H1 (cell line): Measurements from ENCODE around the gene INPP5A. TPM values are rescaled to one million over a fixed set of nuclear protein-coding genes. Genes with fewer than 3 reads are reported as not detected.

Experiments used
- CTCF ChIA-PET: fragments of 300-600 bp; sonication (Branson Sonifier 250); formaldehyde crosslinking; loops from one replicate; lab custom pipeline; 2021; ENCODE audit not compliant: partially characterized antibody; lab: Charles Lee
- POLR2A ChIA-PET: fragments of 300-600 bp; sonication (Branson Sonifier 250); formaldehyde crosslinking; loops from one replicate; lab custom pipeline; 2021; ENCODE audit warnings: inconsistent platforms; ENCODE audit not compliant: partially characterized antibody; lab: Charles Lee
- DNase-seq, 2 experiments: peaks; one replicate each; pipeline versions ENCODE4 v3.0.0 to v3.0.0-alpha.2; 2010 to 2022; ENCODE audit warnings: low spot score in 2 of 2, low read depth in 1 of 2, mixed read lengths in 1 of 2
- FAIRE-seq: peaks from 2 replicates; lab custom pipeline; 2011; peaks lifted over from hg19 to GRCh38; lab: Jason Lieb, UNC
- H2AFZ ChIP-seq: 2 replicates; pipeline ENCODE4 v1.8.1; 2012; ENCODE audit warnings: low read length, inconsistent platforms
- H2AK5ac ChIP-seq: 2 replicates; pipeline ENCODE4 v1.6.1; 2013; ENCODE audit warnings: low read depth, low read length
- H2BK120ac ChIP-seq: replicated peaks from 2 replicates; pipeline ENCODE3; 2013; ENCODE audit warnings: low read depth, low read length, inconsistent platforms
- H2BK12ac ChIP-seq: 2 replicates; pipeline ENCODE4 v1.6.1; 2013; ENCODE audit warnings: low read depth, low read length
- H2BK15ac ChIP-seq: 2 replicates; pipeline ENCODE4 v1.6.1; 2013; ENCODE audit warnings: low read length
- H2BK20ac ChIP-seq: 2 replicates; pipeline ENCODE4 v1.6.1; 2013; ENCODE audit warnings: low read length
- H2BK5ac ChIP-seq: 2 replicates; pipeline ENCODE4 v1.6.1; 2013; ENCODE audit warnings: low read depth, low read length
- H3K14ac ChIP-seq: 2 replicates; pipeline ENCODE4 v1.6.1; 2013; ENCODE audit warnings: inconsistent platforms; ENCODE audit not compliant: insufficient read length
- H3K18ac ChIP-seq: 2 replicates; pipeline ENCODE4 v1.6.1; 2013; ENCODE audit warnings: low read length; ENCODE audit errors: extremely low read depth
- H3K23ac ChIP-seq: 2 replicates; pipeline ENCODE4 v1.6.1; 2013; ENCODE audit warnings: inconsistent platforms; ENCODE audit not compliant: insufficient read length
- H3K23me2 ChIP-seq: 2 replicates; pipeline ENCODE4 v1.6.1; 2013; ENCODE audit warnings: low read depth, low read length
- H3K27ac ChIP-seq: 2 replicates; pipeline ENCODE4 v1.6.1; 2011; ENCODE audit warnings: low read depth, low read length, inconsistent platforms
- H3K27me3 ChIP-seq, 4 experiments: replicated peaks in 1 of 4; 1 replicate in 1 of 4; 2 replicates in 3 of 4; pipeline versions ENCODE4 v1.6.1 to v1.8.1; 2011 to 2013; ENCODE audit warnings: low read length in 3 of 4, mild to moderate bottlenecking in 3 of 4, inconsistent platforms in 2 of 4, mixed read lengths in 2 of 4, moderate library complexity in 1 of 4; ENCODE audit not compliant: control insufficient read depth in 3 of 4, insufficient read depth in 3 of 4; ENCODE audit errors: extremely low read depth in 1 of 4
- H3K36me3 ChIP-seq, 4 experiments: 2 replicates each; pipeline versions ENCODE4 v1.6.1 to v1.8.1; 2011 to 2013; ENCODE audit warnings: mild to moderate bottlenecking in 4 of 4, low read length in 3 of 4, moderate library complexity in 2 of 4, control low read depth in 1 of 4, inconsistent platforms in 1 of 4; ENCODE audit not compliant: insufficient read depth in 4 of 4, control insufficient read depth in 2 of 4
- H3K4ac ChIP-seq: replicated peaks from 2 replicates; pipeline ENCODE3; 2013; ENCODE audit warnings: low read length, low read depth, mixed read lengths, inconsistent platforms; ENCODE audit not compliant: insufficient read length
- H3K4me1 ChIP-seq, 4 experiments: replicated peaks in 1 of 4; 1 replicate in 1 of 4; 2 replicates in 3 of 4; pipeline versions ENCODE4 v1.6.1 to v1.8.1; 2011 to 2013; ENCODE audit warnings: low read length in 3 of 4, inconsistent platforms in 2 of 4, mixed read lengths in 1 of 4; ENCODE audit not compliant: insufficient read depth in 4 of 4, control insufficient read depth in 3 of 4
- H3K4me2 ChIP-seq, 2 experiments: 2 replicates each; pipeline versions ENCODE4 v1.6.1 to v1.8.1; 2011 to 2013; ENCODE audit warnings: low read depth in 2 of 2, low read length in 2 of 2, control low read depth in 1 of 2, inconsistent platforms in 1 of 2, mild to moderate bottlenecking in 1 of 2; ENCODE audit not compliant: insufficient read depth in 1 of 2
- H3K4me3 ChIP-seq, 4 experiments: fragments of 200-600, 300-600 bp in 1 of 4; sonication (generic), shearing (Covaris generic), sonication (Bioruptor Twin) in 1 of 4; 2 replicates each; pipeline versions ENCODE4 v1.5.1 to v1.8.1; 2011 to 2016; ENCODE audit warnings: low read length in 4 of 4, low read depth in 3 of 4, control low read depth in 2 of 4, inconsistent platforms in 2 of 4, mild to moderate bottlenecking in 2 of 4, mixed read lengths in 1 of 4, moderate library complexity in 1 of 4; ENCODE audit not compliant: insufficient read depth in 2 of 4; ENCODE audit errors: extremely low read depth in 1 of 4
- H3K56ac ChIP-seq: replicated peaks from 2 replicates; pipeline ENCODE3; 2013; ENCODE audit warnings: low read depth, mild to moderate bottlenecking, mixed read lengths, low read length, inconsistent platforms; ENCODE audit not compliant: insufficient read length
- H3K79me1 ChIP-seq: 2 replicates; pipeline ENCODE4 v1.6.1; 2013; ENCODE audit warnings: low read depth, low read length, control low read depth
- H3K79me2 ChIP-seq, 2 experiments: 2 replicates each; pipeline versions ENCODE4 v1.6.1 to v1.8.1; 2012 to 2013; ENCODE audit warnings: low read length in 2 of 2, mild to moderate bottlenecking in 2 of 2, inconsistent platforms in 1 of 2; ENCODE audit not compliant: insufficient read depth in 2 of 2, control insufficient read depth in 1 of 2
- H3K9ac ChIP-seq, 4 experiments: replicated peaks in 1 of 4; 1 replicate in 1 of 4; 2 replicates in 3 of 4; pipeline versions ENCODE4 v1.6.1 to v1.8.1; 2011 to 2013; ENCODE audit warnings: low read depth in 3 of 4, low read length in 3 of 4, control low read depth in 2 of 4, mild to moderate bottlenecking in 2 of 4, moderate library complexity in 2 of 4, inconsistent platforms in 1 of 4; ENCODE audit errors: extremely low read depth in 1 of 4
- H3K9me3 ChIP-seq, 2 experiments: 2 replicates each; pipeline versions ENCODE4 v1.6.1 to v1.8.1; 2012 to 2013; ENCODE audit warnings: mild to moderate bottlenecking in 2 of 2, moderate library complexity in 2 of 2, control low read depth in 1 of 2, inconsistent platforms in 1 of 2, low read depth in 1 of 2, low read length in 1 of 2, mixed read lengths in 1 of 2; ENCODE audit not compliant: insufficient read depth in 2 of 2
- H4K20me1 ChIP-seq, 2 experiments: replicated peaks in 1 of 2; 2 replicates each; pipeline versions ENCODE3 to v1.8.1; 2011 to 2013; ENCODE audit warnings: inconsistent platforms in 2 of 2, low read length in 2 of 2, mild to moderate bottlenecking in 1 of 2; ENCODE audit not compliant: insufficient read depth in 2 of 2, control insufficient read depth in 1 of 2
- H4K5ac ChIP-seq: 2 replicates; pipeline ENCODE4 v1.6.1; 2013; ENCODE audit warnings: low read length, low read depth, mixed read lengths, inconsistent platforms; ENCODE audit not compliant: insufficient read length
- H4K8ac ChIP-seq: 2 replicates; pipeline ENCODE4 v1.8.0; 2013; ENCODE audit warnings: mild to moderate bottlenecking, moderate library complexity, low read length, inconsistent platforms; ENCODE audit not compliant: insufficient read depth; ENCODE audit errors: extremely low read depth
- H4K91ac ChIP-seq: replicated peaks from 2 replicates; pipeline ENCODE3; 2013; ENCODE audit warnings: low read length, mixed read lengths, inconsistent platforms; ENCODE audit not compliant: insufficient read length
- CREB1 ChIP-seq: IDR thresholded peaks from 2 replicates; pipeline ENCODE4 v1.6.1; 2012; ENCODE audit warnings: inconsistent platforms
- EGR1 ChIP-seq: IDR thresholded peaks from 2 replicates; pipeline ENCODE4 v1.6.1; 2011; ENCODE audit warnings: low read depth, low read length, borderline replicate concordance
- EP300 ChIP-seq, 2 experiments: IDR thresholded peaks; 1 replicate in 1 of 2; 2 replicates in 1 of 2; pipeline ENCODE4 v1.6.1; 2011 to 2012; ENCODE audit warnings: low read depth in 2 of 2, low read length in 2 of 2, mild to moderate bottlenecking in 2 of 2, borderline replicate concordance in 1 of 2, inconsistent platforms in 1 of 2, moderate library complexity in 1 of 2
- KDM5A ChIP-seq: fragments of 200-600 bp; IDR thresholded peaks from 2 replicates; pipeline ENCODE4 v1.7.1; 2012; ENCODE audit warnings: mild to moderate bottlenecking, low read length, inconsistent platforms, mixed read lengths
- NRF1 ChIP-seq: IDR thresholded peaks from 2 replicates; pipeline ENCODE4 v1.6.1; 2011; ENCODE audit warnings: mild to moderate bottlenecking, low read depth, low read length, improper control_type of control experiment
- RFX5 ChIP-seq: IDR thresholded peaks from 2 replicates; pipeline ENCODE4 v1.6.1; 2011; ENCODE audit warnings: low read depth, low read length, improper control_type of control experiment, borderline replicate concordance
- WGBS, 2 experiments: shearing (Covaris generic) in 1 of 2; methylation state at CpG; one replicate each; pipeline versions ENCODE4 v1.1.6 to v1.1.7; 2013 to 2015; ENCODE audit warnings: low lambda C conversion rate in 2 of 2, mixed read lengths in 2 of 2, inconsistent platforms in 1 of 2, low coverage in 1 of 2, missing lambda C conversion rate in 1 of 2; ENCODE audit not compliant: insufficient replicate concordance in 2 of 2, insufficient coverage in 1 of 2, insufficient read length in 1 of 2; ENCODE audit errors: extremely low coverage in 1 of 2, missing lambda C conversion rate in 1 of 2; 5-methylcytosine and 5-hydroxymethylcytosine counted together
- polyA plus RNA-seq, 7 experiments: library from polyadenylated mRNA; depleted of rRNA in 3 of 7; stranded (reverse) in 5 of 7; unstranded in 2 of 7; fragments of >200 nt in 5 of 7; fragments of 200-250 nt in 2 of 7; gene quantifications; 1 replicate in 5 of 7; 2 replicates in 1 of 7; 4 replicates in 1 of 7; pipeline versions ENCODE4 v1.2.1 to v1.2.3, GENCODE V29; 2011 to 2013; ENCODE audit warnings: missing spikeins in 2 of 7, mixed read lengths in 2 of 7
- total RNA-seq: library from RNA; stranded (reverse); fragmentation: NEBNext Ultra II Directional; extraction: Animal tissue kit (Norgen Biotek cat#: 25700); gene quantifications from 2 replicates; pipeline ENCODE4 v1.2.1, GENCODE V29; 2021
- TF ChIP-seq, protein P1 (sequence below): IDR thresholded peaks from 2 replicates; pipeline ENCODE4 v1.6.1; 2012; ENCODE audit warnings: inconsistent platforms
- TF ChIP-seq, protein P2 (sequence below): IDR thresholded peaks from 2 replicates; pipeline ENCODE4 v1.6.1; 2012; ENCODE audit warnings: low read length, inconsistent platforms

The INPP5A gene
- total and polyA plus RNA-seq, 2 of the 8 experiments (the other 6 are each of a cell fraction or from before 2014, with no cell fraction given) = 19.7 to 27.5 TPM

DNA sequence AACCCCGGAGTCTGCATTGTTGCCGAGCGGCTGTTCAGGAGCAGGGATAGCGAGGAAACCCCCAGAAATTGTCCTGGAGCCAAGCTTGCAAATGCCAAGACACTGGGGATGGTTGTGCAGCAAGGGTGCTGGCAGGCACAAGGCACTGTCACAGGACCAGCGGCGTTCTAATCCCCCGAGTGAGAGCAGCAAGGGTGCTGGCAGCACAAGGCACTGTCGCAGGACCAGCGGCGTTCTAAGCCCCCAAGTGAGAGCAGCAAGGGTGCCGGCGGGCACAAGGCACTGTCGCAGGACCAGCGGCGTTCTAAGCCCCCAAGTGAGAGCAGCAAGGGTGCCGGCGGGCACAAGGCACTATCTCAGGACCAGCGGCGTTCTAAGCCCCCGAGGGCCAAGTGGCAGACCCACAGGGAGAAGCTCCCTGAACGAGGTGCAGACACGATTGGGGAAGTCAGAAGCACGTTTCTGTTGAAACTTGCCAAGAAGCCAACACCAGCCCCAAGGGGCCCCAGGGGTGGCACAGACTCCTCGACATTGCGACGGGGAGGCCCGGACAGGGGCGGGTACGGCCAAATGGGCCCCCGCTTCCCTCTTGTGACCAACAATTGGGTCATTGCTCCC, 40.4 kb upstream of the INPP5A start:
- Histone ChIP-seq H3K14ac (no peak overlapping the region), H2BK120ac (no peak overlapping the region), H3K27ac (no peak overlapping the region), H3K4me1 (no peaks in the 10 kb centered on the region), H3K23ac (no peak overlapping the region), H3K4ac (no peak overlapping the region), H3K79me2 (no peaks in the 10 kb centered on the region), H3K56ac (no peak overlapping the region)
- CTCF ChIA-PET = interaction anchor here (1.0 kb wide), 1 partner anchor 39 kb away, joined by 3 read pairs; no protein-coding TSS in a partner anchor
- 93% methylated on average over 27 of the region's 30 CpGs; no CpG with 5 or more reads in 1 of the 2 experiments for WGBS, 2 experiments
- TF ChIP-seq, protein P1, sequence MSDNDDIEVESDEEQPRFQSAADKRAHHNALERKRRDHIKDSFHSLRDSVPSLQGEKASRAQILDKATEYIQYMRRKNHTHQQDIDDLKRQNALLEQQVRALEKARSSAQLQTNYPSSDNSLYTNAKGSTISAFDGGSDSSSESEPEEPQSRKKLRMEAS = no peak
- TF ChIP-seq, protein P2, sequence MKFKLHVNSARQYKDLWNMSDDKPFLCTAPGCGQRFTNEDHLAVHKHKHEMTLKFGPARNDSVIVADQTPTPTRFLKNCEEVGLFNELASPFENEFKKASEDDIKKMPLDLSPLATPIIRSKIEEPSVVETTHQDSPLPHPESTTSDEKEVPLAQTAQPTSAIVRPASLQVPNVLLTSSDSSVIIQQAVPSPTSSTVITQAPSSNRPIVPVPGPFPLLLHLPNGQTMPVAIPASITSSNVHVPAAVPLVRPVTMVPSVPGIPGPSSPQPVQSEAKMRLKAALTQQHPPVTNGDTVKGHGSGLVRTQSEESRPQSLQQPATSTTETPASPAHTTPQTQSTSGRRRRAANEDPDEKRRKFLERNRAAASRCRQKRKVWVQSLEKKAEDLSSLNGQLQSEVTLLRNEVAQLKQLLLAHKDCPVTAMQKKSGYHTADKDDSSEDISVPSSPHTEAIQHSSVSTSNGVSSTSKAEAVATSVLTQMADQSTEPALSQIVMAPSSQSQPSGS = no peak
- TF ChIP-seq KDM5A = no peak
- TF ChIP-seq EP300 (IDR thresholded peaks at IDR 0.05; ENCODE audit: borderline replicate concordance in 1 of 2, low read depth in 2 of 2, low read length in 2 of 2) = no peak
- no peak for TF ChIP-seq NRF1
- no peak for TF ChIP-seq CREB1
- TF ChIP-seq RFX5 = no peak
- no peak for TF ChIP-seq EGR1
- TF ChIP-seq, all 59 proteins: peak for 0
- H3K9ac ChIP-seq = no peak overlapping the region
- no peak overlapping the region for H4K8ac ChIP-seq
- POLR2A ChIA-PET = interaction anchor here (1.1 kb wide), 1 partner anchor 38 kb away, joined by 3 read pairs; no protein-coding TSS in a partner anchor
- H3K18ac ChIP-seq = no peak overlapping the region
- no peaks in the 10 kb centered on the region; a peak in 1 of 7 replicates for H3K27me3 ChIP-seq
- DNase-seq (no peak), FAIRE-seq (no peak)
- no peak overlapping the region for H4K5ac ChIP-seq
- no peak overlapping the region for H3K4me3 ChIP-seq
- H2BK12ac ChIP-seq = no peak overlapping the region
- peaks cover 0 to 1% of the 10 kb centered on the region in 2 experiments for H4K20me1 ChIP-seq
- no peak overlapping the region for H2BK20ac ChIP-seq
- H3K36me3 ChIP-seq = no peaks in the 10 kb centered on the region
- no peaks in the 10 kb centered on the region for H3K79me1 ChIP-seq
- no peak overlapping the region for H2AFZ ChIP-seq
- H2BK15ac ChIP-seq = no peak overlapping the region
- no peaks in the 10 kb centered on the region for H3K9me3 ChIP-seq
- H4K91ac ChIP-seq = no peak overlapping the region
- no peak overlapping the region for H2AK5ac ChIP-seq
- H2BK5ac ChIP-seq = no peak overlapping the region
- no peak overlapping the region for H3K4me2 ChIP-seq
- no peaks in the 10 kb centered on the region; the same call in 1 of the 2 replicates for H3K23me2 ChIP-seq
